ENCODE results near the gene SH3GL3. TPM values are rescaled to one million over a fixed set of nuclear protein-coding genes. Genes with fewer than 3 reads are reported as not detected.
A peak's percentile ranks its signal among the peaks of the same experiment; 100 is the strongest.

SH3GL3 gene
- total and polyA plus RNA-seq, 2 of the 8 experiments (the other 6 are each of a cell fraction or from before 2014, with no cell fraction given): 14.1 to 19.1 TPM

DNA sequence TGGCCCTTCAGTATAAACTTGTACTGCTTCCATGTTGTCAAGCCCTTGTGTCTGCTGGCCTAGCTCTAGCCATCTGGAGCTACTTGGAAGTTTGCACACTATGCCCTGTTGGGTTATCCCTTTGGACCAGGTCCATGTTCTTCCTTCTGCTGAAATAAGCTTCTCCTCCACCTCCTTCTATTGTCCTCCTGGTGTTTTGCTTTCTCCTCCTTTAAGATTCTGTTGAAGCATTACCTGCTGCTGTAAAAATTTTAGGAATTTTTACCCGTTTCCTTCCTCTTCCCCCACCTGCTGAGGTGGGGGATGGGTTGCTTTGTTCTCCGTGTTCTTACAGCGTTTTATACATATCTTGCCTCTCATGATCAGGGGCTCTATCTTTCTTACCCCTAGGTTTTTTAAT, 51.7 kb downstream of the SH3GL3 start:
- Histone ChIP-seq H4K5ac (ENCODE audit: insufficient read length, low read depth, low read length) (no peak overlapping the region), H3K23me2 (ENCODE audit: low read depth, low read length) (no peaks in the 10 kb centered on the region), H3K23ac (ENCODE audit: insufficient read length) (no peak overlapping the region), H3K4me3 (ENCODE audit: extremely low read depth in 1 of 4, insufficient read depth in 2 of 4, low read depth in 3 of 4, low read length in 4 of 4) (peak overlapping the region in 1 of 4 experiments; percentile 9; a peak in 1 of 8 replicates), H3K9ac (replicated peaks in 1 of 4; ENCODE audit: extremely low read depth in 1 of 4, low read depth in 3 of 4, low read length in 3 of 4) (no peak overlapping the region; a peak in 1 of 7 replicates), H2AFZ (ENCODE audit: low read length) (no peak overlapping the region), H4K8ac (ENCODE audit: extremely low read depth, insufficient read depth, low read length) (no peak overlapping the region), H2BK5ac (ENCODE audit: low read depth, low read length) (peak overlapping the region; percentile 94), H4K91ac (replicated peaks; ENCODE audit: insufficient read length, low read length) (peak overlapping the region; percentile 45), H3K56ac (replicated peaks; ENCODE audit: insufficient read length, low read depth, low read length) (no peak overlapping the region), H3K14ac (ENCODE audit: insufficient read length) (no peak overlapping the region), H2BK12ac (ENCODE audit: low read depth, low read length) (peak overlapping the region; percentile 100), H3K27me3 (replicated peaks in 1 of 4; ENCODE audit: control insufficient read depth in 3 of 4, extremely low read depth in 1 of 4, insufficient read depth in 3 of 4, low read length in 3 of 4) (no peaks in the 10 kb centered on the region), H3K18ac (ENCODE audit: extremely low read depth, low read length) (peak overlapping the region; percentile 68; the same call in 1 of the 2 replicates), H2BK15ac (ENCODE audit: low read length) (peak overlapping the region; percentile 77; the same call in 1 of the 2 replicates), H3K36me3 (ENCODE audit: control insufficient read depth in 2 of 4, insufficient read depth in 4 of 4, low read length in 3 of 4) (no peaks in the 10 kb centered on the region), H4K20me1 (replicated peaks in 1 of 2; ENCODE audit: control insufficient read depth in 1 of 2, insufficient read depth in 2 of 2, low read length in 2 of 2) (no peaks in the 10 kb centered on the region), H2BK120ac (replicated peaks; ENCODE audit: low read depth, low read length) (peak overlapping the region; percentile 16), H3K4ac (replicated peaks; ENCODE audit: insufficient read length, low read depth, low read length) (no peak overlapping the region), H3K79me2 (ENCODE audit: control insufficient read depth in 1 of 2, insufficient read depth in 2 of 2, low read length in 2 of 2) (no peaks in the 10 kb centered on the region; a peak in 1 of 4 replicates), H2BK20ac (ENCODE audit: low read length) (peak overlapping the region; percentile 89; the same call in 1 of the 2 replicates), H3K4me1 (replicated peaks in 1 of 4; ENCODE audit: control insufficient read depth in 3 of 4, insufficient read depth in 4 of 4, low read length in 3 of 4) (peaks cover 3 to 13% (median 9%) of the 10 kb centered on the region in 4 experiments; a peak in 6 of 7 replicates), H3K27ac (ENCODE audit: low read depth, low read length) (peak overlapping the region; percentile 55; the same call in 1 of the 2 replicates), H2AK5ac (ENCODE audit: low read depth, low read length) (peak overlapping the region; percentile 99), H3K79me1 (ENCODE audit: low read depth, low read length) (no peaks in the 10 kb centered on the region; the same call in 1 of the 2 replicates), H3K4me2 (ENCODE audit: insufficient read depth in 1 of 2, low read depth in 2 of 2, low read length in 2 of 2) (peak overlapping the region; percentile 53 to 65), H3K9me3 (ENCODE audit: insufficient read depth in 2 of 2, low read depth in 1 of 2, low read length in 1 of 2) (peaks cover 0 to 8% of the 10 kb centered on the region in 2 experiments; a peak in 2 of 4 replicates)
- ChIA-PET POLR2A (ENCODE audit: partially characterized antibody) (interaction anchor here (0.9 to 1.3 kb wide), 4 partner anchors 32 to 53 kb away, joined by 3 to 4 read pairs (median 3); partner anchors contain the start of gene SH3GL3), CTCF (ENCODE audit: partially characterized antibody) (interaction anchor here (1.1 to 1.7 kb wide), 2 partner anchors 11 to 50 kb away, joined by 3 to 6 read pairs; no protein-coding TSS in a partner anchor)
- FAIRE-seq: peak; percentile 52
- peak in 1 of 2 experiments; percentile 66 for DNase-seq (ENCODE audit: low read depth in 1 of 2, low spot score in 2 of 2)
- 9% methylated on average over 3 of the region's 3 CpGs; no CpG with 5 or more reads in 1 of the 2 experiments for WGBS, 2 experiments (ENCODE audit: extremely low coverage in 1 of 2, insufficient coverage in 1 of 2, insufficient read length in 1 of 2, insufficient replicate concordance in 2 of 2, low coverage in 1 of 2, low lambda C conversion rate in 2 of 2, missing lambda C conversion rate in 1 of 2)
- TF ChIP-seq TEAD4 (IDR thresholded peaks at IDR 0.05; ENCODE audit: low read depth, low read length): peak; percentile 90
- TF ChIP-seq ASH2L (IDR thresholded peaks at IDR 0.05; ENCODE audit: low read length): peak; percentile 63
- TF ChIP-seq YY1 (IDR thresholded peaks at IDR 0.05; ENCODE audit: low read depth, low read length): no peak
- no peak for TF ChIP-seq TBP (IDR thresholded peaks at IDR 0.05; ENCODE audit: low read depth, low read length)
- TF ChIP-seq, protein P1, sequence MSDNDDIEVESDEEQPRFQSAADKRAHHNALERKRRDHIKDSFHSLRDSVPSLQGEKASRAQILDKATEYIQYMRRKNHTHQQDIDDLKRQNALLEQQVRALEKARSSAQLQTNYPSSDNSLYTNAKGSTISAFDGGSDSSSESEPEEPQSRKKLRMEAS (IDR thresholded peaks at IDR 0.05): no peak
- no peak for TF ChIP-seq E2F6 (IDR thresholded peaks at IDR 0.05)
- TF ChIP-seq TAF7 (optimal IDR thresholded peaks at IDR 0.05; ENCODE audit: borderline replicate concordance, low read depth, low read length): no peak
- TF ChIP-seq CBX5 (IDR thresholded peaks at IDR 0.05; ENCODE audit: low read depth, low read length): no peak
- peak; percentile 96 for TF ChIP-seq JUN (IDR thresholded peaks at IDR 0.05; ENCODE audit: low read depth, low read length)
- TF ChIP-seq, protein P2, sequence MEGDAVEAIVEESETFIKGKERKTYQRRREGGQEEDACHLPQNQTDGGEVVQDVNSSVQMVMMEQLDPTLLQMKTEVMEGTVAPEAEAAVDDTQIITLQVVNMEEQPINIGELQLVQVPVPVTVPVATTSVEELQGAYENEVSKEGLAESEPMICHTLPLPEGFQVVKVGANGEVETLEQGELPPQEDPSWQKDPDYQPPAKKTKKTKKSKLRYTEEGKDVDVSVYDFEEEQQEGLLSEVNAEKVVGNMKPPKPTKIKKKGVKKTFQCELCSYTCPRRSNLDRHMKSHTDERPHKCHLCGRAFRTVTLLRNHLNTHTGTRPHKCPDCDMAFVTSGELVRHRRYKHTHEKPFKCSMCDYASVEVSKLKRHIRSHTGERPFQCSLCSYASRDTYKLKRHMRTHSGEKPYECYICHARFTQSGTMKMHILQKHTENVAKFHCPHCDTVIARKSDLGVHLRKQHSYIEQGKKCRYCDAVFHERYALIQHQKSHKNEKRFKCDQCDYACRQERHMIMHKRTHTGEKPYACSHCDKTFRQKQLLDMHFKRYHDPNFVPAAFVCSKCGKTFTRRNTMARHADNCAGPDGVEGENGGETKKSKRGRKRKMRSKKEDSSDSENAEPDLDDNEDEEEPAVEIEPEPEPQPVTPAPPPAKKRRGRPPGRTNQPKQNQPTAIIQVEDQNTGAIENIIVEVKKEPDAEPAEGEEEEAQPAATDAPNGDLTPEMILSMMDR (IDR thresholded peaks at IDR 0.05; ENCODE audit: control extremely low read depth in 1 of 3, insufficient read depth in 1 of 3, low read depth in 1 of 3, low read length in 3 of 3): no peak

Data from H1 (cell line).